ENCODE measurements around the gene KAT2A. TPM values are rescaled to one million over a fixed set of nuclear protein-coding genes. Genes with fewer than 3 reads are reported as not detected.
A peak's percentile ranks its signal among the peaks of the same experiment; 100 is the strongest.

The KAT2A gene
- total RNA-seq, 4 donors from 2014 or later = 13.8 to 31.1 (median 21.8) TPM

DNA sequence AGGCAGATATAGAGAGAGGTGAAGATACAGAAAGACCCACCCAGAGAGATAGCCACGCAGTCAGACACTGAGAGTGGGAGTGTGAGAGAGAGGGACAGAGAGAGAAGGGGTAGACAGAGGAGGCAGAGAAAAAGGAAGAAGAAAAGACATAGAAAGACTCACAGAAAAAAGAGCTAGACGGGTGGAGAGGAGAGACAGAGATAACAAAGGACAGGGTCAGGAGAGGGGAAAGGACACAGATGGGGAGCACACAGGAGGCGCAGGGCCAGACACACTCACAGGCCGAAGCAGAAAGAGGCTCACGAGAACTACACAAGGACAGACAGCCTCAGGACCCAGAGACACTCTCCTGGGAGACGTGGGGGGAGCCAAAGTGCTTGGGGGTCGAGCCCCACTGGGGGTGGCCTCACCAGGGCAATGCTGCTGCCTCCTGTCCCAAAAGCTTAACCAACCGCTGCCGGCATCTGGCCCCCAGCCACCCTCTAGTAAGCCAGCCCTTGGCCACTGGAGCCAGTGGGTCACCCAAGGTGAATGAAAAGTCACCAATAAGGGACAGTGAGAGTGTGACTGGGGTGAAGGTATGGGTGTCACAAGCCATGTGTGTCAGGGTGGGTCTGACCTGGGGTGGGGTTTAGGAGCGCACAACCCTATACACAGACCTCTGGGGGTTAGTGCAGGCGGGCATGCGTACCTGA, 26.6 kb downstream of the KAT2A start:
- Histone ChIP-seq H3K9me3 (no peaks in the 10 kb centered on the region), H3K4me3 (no peak overlapping the region), H3K36me3 (no peaks in the 10 kb centered on the region), H3K27me3 (peaks cover 0 to 64% (median 10%) of the 10 kb centered on the region in 4 donors), H3K4me1 (peaks cover 6 to 14% (median 10%) of the 10 kb centered on the region in 4 donors), H3K27ac (replicated peaks in 1 of 4) (no peak overlapping the region)
- intact Hi-C loops (cut with DNase I) = no loop called here
- WGBS = 92% methylated on average over 12 of the region's 12 CpGs
- TF ChIP-seq POLR2A (IDR thresholded peaks at IDR 0.05; ENCODE audit: low read depth) (no peak), EP300 (IDR thresholded peaks at IDR 0.05) (no peak), POLR2AphosphoS5 (IDR thresholded peaks at IDR 0.05) (no peak)
- TF ChIP-seq, protein P1, sequence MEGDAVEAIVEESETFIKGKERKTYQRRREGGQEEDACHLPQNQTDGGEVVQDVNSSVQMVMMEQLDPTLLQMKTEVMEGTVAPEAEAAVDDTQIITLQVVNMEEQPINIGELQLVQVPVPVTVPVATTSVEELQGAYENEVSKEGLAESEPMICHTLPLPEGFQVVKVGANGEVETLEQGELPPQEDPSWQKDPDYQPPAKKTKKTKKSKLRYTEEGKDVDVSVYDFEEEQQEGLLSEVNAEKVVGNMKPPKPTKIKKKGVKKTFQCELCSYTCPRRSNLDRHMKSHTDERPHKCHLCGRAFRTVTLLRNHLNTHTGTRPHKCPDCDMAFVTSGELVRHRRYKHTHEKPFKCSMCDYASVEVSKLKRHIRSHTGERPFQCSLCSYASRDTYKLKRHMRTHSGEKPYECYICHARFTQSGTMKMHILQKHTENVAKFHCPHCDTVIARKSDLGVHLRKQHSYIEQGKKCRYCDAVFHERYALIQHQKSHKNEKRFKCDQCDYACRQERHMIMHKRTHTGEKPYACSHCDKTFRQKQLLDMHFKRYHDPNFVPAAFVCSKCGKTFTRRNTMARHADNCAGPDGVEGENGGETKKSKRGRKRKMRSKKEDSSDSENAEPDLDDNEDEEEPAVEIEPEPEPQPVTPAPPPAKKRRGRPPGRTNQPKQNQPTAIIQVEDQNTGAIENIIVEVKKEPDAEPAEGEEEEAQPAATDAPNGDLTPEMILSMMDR (IDR thresholded peaks at IDR 0.05) = no peak
- no peak for DNase-seq (ENCODE audit: extremely low spot score)

DNA sequence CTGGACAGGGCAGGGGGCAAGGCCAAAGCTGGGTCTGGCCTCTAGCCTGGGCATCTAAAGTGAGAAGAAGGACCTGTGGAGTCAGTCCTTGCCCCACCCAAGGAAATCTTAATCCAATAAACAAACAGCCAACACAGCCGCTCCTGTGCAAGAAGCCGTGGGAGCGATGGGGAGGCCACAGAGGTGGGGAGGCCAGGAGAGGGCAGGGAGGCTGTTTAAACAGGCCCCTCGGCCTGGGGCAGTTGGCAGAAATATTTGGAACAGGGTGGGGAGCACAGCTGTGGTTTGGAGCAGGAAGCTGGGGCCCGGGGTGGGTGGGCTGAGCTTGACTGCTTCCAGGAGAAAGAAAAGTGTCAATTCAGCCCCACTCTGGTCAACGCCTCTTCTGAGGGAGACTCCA, 28.2 kb downstream of the KAT2A start:
- TF ChIP-seq EP300 (IDR thresholded peaks at IDR 0.05) = no peak
- TF ChIP-seq, protein P1 (IDR thresholded peaks at IDR 0.05) = no peak
- no peak for TF ChIP-seq POLR2A (IDR thresholded peaks at IDR 0.05; ENCODE audit: low read depth)
- no peak for TF ChIP-seq POLR2AphosphoS5 (IDR thresholded peaks at IDR 0.05)
- Histone ChIP-seq H3K27me3 (peaks cover 0 to 71% (median 13%) of the 10 kb centered on the region in 4 donors), H3K36me3 (no peaks in the 10 kb centered on the region), H3K27ac (replicated peaks in 1 of 4) (no peak overlapping the region), H3K4me1 (peaks cover 1 to 7% (median 3%) of the 10 kb centered on the region in 4 donors), H3K9me3 (no peaks in the 10 kb centered on the region), H3K4me3 (no peak overlapping the region)
- 68% methylated on average over 6 of the region's 6 CpGs for WGBS
- intact Hi-C loops (cut with DNase I) = no loop called here
- DNase-seq (ENCODE audit: extremely low spot score) = no peak

DNA sequence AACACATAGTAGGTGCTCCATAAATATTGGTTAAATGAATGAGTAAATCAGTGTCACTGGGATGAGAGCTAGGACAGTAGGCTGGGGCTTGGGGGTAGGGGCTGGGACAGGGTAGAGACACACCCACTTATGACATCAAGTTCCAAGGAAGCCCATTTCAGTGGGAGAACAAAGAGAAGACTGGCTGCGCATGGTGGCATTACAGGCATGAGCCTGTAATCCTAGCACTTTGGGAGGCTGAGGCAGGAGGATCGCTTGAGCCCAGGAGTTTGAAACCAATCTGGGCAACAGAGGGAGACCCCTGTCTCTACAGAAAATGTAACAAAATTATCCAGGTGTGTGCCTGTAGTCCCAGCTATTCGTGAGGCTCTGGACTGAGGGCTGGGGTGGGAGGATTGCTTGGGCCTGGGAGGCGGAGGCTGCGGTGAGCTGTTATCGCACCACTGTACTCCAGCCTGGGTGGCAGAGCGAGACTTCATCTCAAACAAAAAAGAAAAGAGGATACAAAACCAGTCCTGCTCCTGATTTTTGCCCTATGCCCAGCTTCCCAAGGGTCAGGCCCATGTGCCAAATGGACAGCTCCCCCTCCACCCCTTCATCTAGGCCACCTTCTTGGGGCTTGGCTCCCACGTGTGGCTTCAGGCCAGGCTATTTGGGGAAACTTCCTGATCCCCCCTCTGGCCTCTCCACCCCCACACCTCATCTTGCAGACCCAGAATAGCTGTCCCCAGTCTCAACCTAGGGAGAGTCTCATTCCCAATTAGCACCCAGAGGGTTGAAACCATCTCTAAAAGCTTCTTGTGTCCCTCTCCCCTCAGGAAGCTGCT, 30.0 kb downstream of the KAT2A start:
- TF ChIP-seq EP300 (IDR thresholded peaks at IDR 0.05) (no peak), POLR2A (IDR thresholded peaks at IDR 0.05; ENCODE audit: low read depth) (no peak), POLR2AphosphoS5 (IDR thresholded peaks at IDR 0.05) (no peak)
- TF ChIP-seq, protein P1 (IDR thresholded peaks at IDR 0.05) = no peak
- 83% methylated on average over 8 of the region's 8 CpGs for WGBS
- intact Hi-C loops (cut with DNase I) = no loop called here

DNA sequence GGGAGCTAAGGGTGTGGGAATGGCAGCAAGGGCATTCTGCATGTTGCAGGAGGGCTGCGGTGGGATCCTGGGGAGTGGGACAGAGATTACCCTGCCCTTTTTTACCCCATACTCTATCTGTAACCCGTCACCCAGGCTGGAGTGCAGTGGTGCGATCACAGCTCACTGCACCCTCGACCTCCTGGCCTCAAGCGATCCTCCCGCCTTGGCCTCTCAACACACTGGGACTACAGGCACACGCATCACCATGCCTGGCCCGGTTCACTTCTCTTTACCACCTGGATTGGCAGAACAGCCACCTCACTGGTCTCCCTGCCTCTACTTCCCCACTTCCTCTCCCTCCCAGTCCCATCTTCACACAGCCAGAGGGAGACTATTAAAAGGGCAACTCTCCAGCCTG, 32.4 kb downstream of the KAT2A start:
- intact Hi-C loops (cut with DNase I) = no loop called here
- no peak for DNase-seq (ENCODE audit: extremely low spot score)
- Histone ChIP-seq H3K4me3 (peak overlapping the region in 2 of 4 donors; percentile 2 to 11), H3K27me3 (peaks cover 0 to 37% (median 2%) of the 10 kb centered on the region in 4 donors), H3K9me3 (no peaks in the 10 kb centered on the region), H3K4me1 (no peaks in the 10 kb centered on the region), H3K27ac (replicated peaks in 1 of 4) (no peak overlapping the region), H3K36me3 (no peaks in the 10 kb centered on the region)
- 89% methylated on average over 8 of the region's 8 CpGs for WGBS
- TF ChIP-seq EP300 (IDR thresholded peaks at IDR 0.05) (no peak), POLR2A (IDR thresholded peaks at IDR 0.05; ENCODE audit: low read depth) (no peak), POLR2AphosphoS5 (IDR thresholded peaks at IDR 0.05) (no peak)
- TF ChIP-seq, protein P1 (IDR thresholded peaks at IDR 0.05) = no peak

More for the DNA sequence above, 30.0 kb downstream of the KAT2A start:
- Histone ChIP-seq H3K4me1 (no peaks in the 10 kb centered on the region), H3K27ac (replicated peaks in 1 of 4) (no peak overlapping the region), H3K4me3 (no peak overlapping the region), H3K27me3 (peaks cover 0 to 55% (median 2%) of the 10 kb centered on the region in 4 donors), H3K9me3 (no peaks in the 10 kb centered on the region), H3K36me3 (no peaks in the 10 kb centered on the region)
- DNase-seq (ENCODE audit: extremely low spot score) = no peak
